CD14-positive monocyte (primary cell): ENCODE measurements around the gene SLC10A1. TPM values are rescaled to one million over a fixed set of nuclear protein-coding genes. Genes with fewer than 3 reads are reported as not detected.

ENCODE experiments used
- DNase-seq, 3 donors: peaks; one replicate each; pipeline ENCODE4 v3.0.0-alpha.2; 2011 to 2022
- H2AFZ ChIP-seq: 2 replicates; pipeline ENCODE4 v1.6.0; 2012; ENCODE audit warnings: mild to moderate bottlenecking, low read depth, low read length, inconsistent platforms; ENCODE audit not compliant: insufficient read depth, poor library complexity, severe bottlenecking
- H3K27ac ChIP-seq, 2 donors: 1 replicate in 1 of 2; 2 replicates in 1 of 2; pipeline ENCODE4 v1.5.1; 2012 to 2013; ENCODE audit warnings: low read length in 2 of 2, control low read depth in 1 of 2, inconsistent platforms in 1 of 2, low read depth in 1 of 2, mild to moderate bottlenecking in 1 of 2
- H3K27me3 ChIP-seq, 2 donors: one replicate each; pipeline versions ENCODE4 v1.6.0 to v1.6.1; 2011 to 2013; ENCODE audit warnings: low read length in 2 of 2; ENCODE audit not compliant: control insufficient read depth in 2 of 2, insufficient read depth in 2 of 2
- H3K36me3 ChIP-seq, 2 donors: replicated peaks in 1 of 2; 1 replicate in 1 of 2; 2 replicates in 1 of 2; pipeline versions ENCODE4 v1.5.1 to v1.6.1; 2012 to 2013; ENCODE audit warnings: low read length in 2 of 2, control low read depth in 1 of 2, inconsistent platforms in 1 of 2, mild to moderate bottlenecking in 1 of 2; ENCODE audit not compliant: insufficient read depth in 2 of 2, control insufficient read depth in 1 of 2
- H3K4me1 ChIP-seq, 2 donors: 1 replicate in 1 of 2; 2 replicates in 1 of 2; pipeline versions ENCODE4 v1.5.1 to v1.6.1; 2012 to 2013; ENCODE audit warnings: low read length in 2 of 2, control low read depth in 1 of 2, inconsistent platforms in 1 of 2, mild to moderate bottlenecking in 1 of 2, moderate library complexity in 1 of 2; ENCODE audit not compliant: insufficient read depth in 2 of 2, control insufficient read depth in 1 of 2
- H3K4me2 ChIP-seq: replicated peaks from 2 replicates; pipeline ENCODE3; 2012; ENCODE audit warnings: low read length, moderate library complexity, mild to moderate bottlenecking; ENCODE audit not compliant: poor library complexity, severe bottlenecking; ENCODE audit errors: extremely low read depth
- H3K4me3 ChIP-seq, 3 experiments: fragments of 200-600 bp in 1 of 3; sonication (generic) in 1 of 3; replicated peaks in 1 of 3; 1 replicate in 2 of 3; 2 replicates in 1 of 3; pipeline ENCODE4 v1.5.1; 2011 to 2013; ENCODE audit warnings: low read length in 3 of 3, mild to moderate bottlenecking in 3 of 3, control low read depth in 2 of 3, low read depth in 2 of 3, inconsistent platforms in 1 of 3, moderate library complexity in 1 of 3
- H3K79me2 ChIP-seq: 2 replicates; pipeline ENCODE4 v1.6.0; 2012; ENCODE audit warnings: mild to moderate bottlenecking, control low read depth, inconsistent platforms, low read length, moderate library complexity; ENCODE audit not compliant: insufficient read depth
- H3K9ac ChIP-seq: 2 replicates; pipeline ENCODE4 v1.6.0; 2017; ENCODE audit warnings: low read length, mild to moderate bottlenecking; ENCODE audit not compliant: insufficient read depth, poor library complexity, severe bottlenecking
- H3K9me3 ChIP-seq, 2 donors: replicated peaks in 1 of 2; 1 replicate in 1 of 2; 2 replicates in 1 of 2; pipeline versions ENCODE4 v1.5.1 to v1.6.1; 2012 to 2013; ENCODE audit warnings: low read length in 2 of 2, control low read depth in 1 of 2; ENCODE audit not compliant: control insufficient read depth in 1 of 2, insufficient read depth in 1 of 2
- H4K20me1 ChIP-seq: 2 replicates; pipeline ENCODE4 v1.6.0; 2012; ENCODE audit warnings: mild to moderate bottlenecking, low read length, control low read depth, moderate library complexity; ENCODE audit not compliant: insufficient read depth
- H3K27ac Mint-ChIP-seq, 7 donors: one replicate each; pipeline ENCODE4 v1.8.0; 2020; ENCODE audit warnings: mild to moderate bottlenecking in 7 of 7, mixed read lengths in 7 of 7, moderate library complexity in 6 of 7, inconsistent platforms in 2 of 7
- H3K27me3 Mint-ChIP-seq, 3 donors: one replicate each; pipeline ENCODE4 v1.8.0; 2021 to 2022; ENCODE audit warnings: low read depth in 3 of 3, mild to moderate bottlenecking in 3 of 3, mixed read lengths in 3 of 3, moderate library complexity in 3 of 3, inconsistent platforms in 1 of 3
- H3K36me3 Mint-ChIP-seq, 2 donors: one replicate each; pipeline ENCODE4 v1.8.0; 2020; ENCODE audit warnings: mixed read lengths in 2 of 2, inconsistent platforms in 1 of 2, mild to moderate bottlenecking in 1 of 2
- H3K4me1 Mint-ChIP-seq: one replicate; pipeline ENCODE4 v1.8.0; 2020; ENCODE audit warnings: mild to moderate bottlenecking, mixed read lengths
- H3K4me3 Mint-ChIP-seq, 2 donors: one replicate each; pipeline ENCODE4 v1.8.0; 2020; ENCODE audit warnings: mild to moderate bottlenecking in 2 of 2, mixed read lengths in 2 of 2, moderate library complexity in 1 of 2
- H3K9me3 Mint-ChIP-seq, 7 donors: one replicate each; pipeline ENCODE4 v1.8.0; 2020 to 2022; ENCODE audit warnings: mixed read lengths in 7 of 7, mild to moderate bottlenecking in 6 of 7, moderate library complexity in 6 of 7, inconsistent platforms in 2 of 7
- WGBS: methylation state at CpG from one replicate; pipeline ENCODE4 v1.1.5; 2013; ENCODE audit warnings: missing lambda C conversion rate; ENCODE audit not compliant: insufficient coverage; 5-methylcytosine and 5-hydroxymethylcytosine counted together
- intact Hi-C, 2 donors: fragments of 100-400 bp; cut with micrococcal nuclease; formaldehyde crosslinking; loops; one replicate each; pipeline versions ENCODE4 v1.15.0 to v1.15.1; 2023
- polyA plus RNA-seq, 3 donors: library from polyadenylated mRNA; depleted of rRNA in 1 of 3; unstranded in 2 of 3; stranded (reverse) in 1 of 3; fragments of 300-500 nt in 2 of 3; fragments of >200 nt in 1 of 3; fragmentation: Illumina TruSeq in 2 of 3; gene quantifications; 1 replicate in 2 of 3; 2 replicates in 1 of 3; pipeline ENCODE4 v1.2.3, GENCODE V29; 2012 to 2021
- TF ChIP-seq, protein P1 (sequence below): fragments of 200-600 bp; IDR thresholded peaks from one replicate; pipeline ENCODE4 v1.8.0; 2022; ENCODE audit warnings: antibody characterized with exemption, mild to moderate bottlenecking

Gene SLC10A1
- polyA plus RNA-seq, 3 donors, result 0.09 TPM; not detected in 2

DNA sequence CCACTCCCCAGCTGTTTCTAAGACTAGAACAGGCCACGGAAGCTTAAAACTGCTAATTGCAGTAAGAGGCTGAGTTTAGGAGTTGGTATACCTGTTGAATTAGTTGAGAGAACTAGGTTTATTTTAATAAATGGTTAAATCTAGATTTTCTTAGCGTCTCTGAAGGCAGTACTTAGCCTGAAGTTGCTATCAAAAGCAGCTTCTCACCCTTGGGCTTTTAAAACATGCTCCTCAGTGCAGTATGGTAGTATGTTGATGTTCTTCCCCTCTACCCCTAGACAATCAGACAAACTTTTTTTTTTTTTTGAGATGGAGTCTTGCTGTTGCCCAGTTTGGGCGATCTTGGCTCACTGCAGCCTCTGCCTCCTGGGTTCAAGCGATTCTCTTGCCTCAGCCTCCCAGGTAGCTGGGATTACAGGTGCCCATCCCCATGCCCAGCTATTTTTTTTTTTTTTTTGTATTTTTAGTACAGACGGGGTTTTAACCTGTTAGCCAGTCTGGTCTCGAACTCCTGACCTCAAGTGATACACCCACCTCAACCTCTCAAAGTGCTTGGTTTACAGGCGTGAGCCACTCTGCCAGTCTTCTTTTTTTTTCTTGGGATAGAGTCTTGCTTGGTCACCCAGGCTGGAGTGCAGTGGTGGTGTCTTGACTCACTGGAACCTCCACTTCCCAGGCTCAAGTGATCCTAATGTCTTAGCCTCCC, 23.3 kb downstream of the SLC10A1 start:
- Histone ChIP-seq H3K9ac (no peak overlapping the region), H3K4me1 (peaks cover 2 to 10% of the 10 kb centered on the region in 2 donors), H3K79me2 (peaks cover 73% of the 10 kb centered on the region), H3K27ac (no peak overlapping the region), H3K4me3 (no peak overlapping the region), H4K20me1 (peaks cover 100% of the 10 kb centered on the region), H3K36me3 (peaks cover 95 to 100% of the 10 kb centered on the region in 2 donors), H3K4me2 (no peak overlapping the region), H3K27me3 (no peaks in the 10 kb centered on the region), H3K9me3 (no peaks in the 10 kb centered on the region), H2AFZ (no peak overlapping the region)
- peaks cover 17% of the 10 kb centered on the region for H3K4me1 Mint-ChIP-seq
- H3K27me3 Mint-ChIP-seq, result peaks cover 0 to 3% (median 0%) of the 10 kb centered on the region in 3 donors
- peaks cover 88 to 96% of the 10 kb centered on the region in 2 donors for H3K36me3 Mint-ChIP-seq
- TF ChIP-seq, protein P1, sequence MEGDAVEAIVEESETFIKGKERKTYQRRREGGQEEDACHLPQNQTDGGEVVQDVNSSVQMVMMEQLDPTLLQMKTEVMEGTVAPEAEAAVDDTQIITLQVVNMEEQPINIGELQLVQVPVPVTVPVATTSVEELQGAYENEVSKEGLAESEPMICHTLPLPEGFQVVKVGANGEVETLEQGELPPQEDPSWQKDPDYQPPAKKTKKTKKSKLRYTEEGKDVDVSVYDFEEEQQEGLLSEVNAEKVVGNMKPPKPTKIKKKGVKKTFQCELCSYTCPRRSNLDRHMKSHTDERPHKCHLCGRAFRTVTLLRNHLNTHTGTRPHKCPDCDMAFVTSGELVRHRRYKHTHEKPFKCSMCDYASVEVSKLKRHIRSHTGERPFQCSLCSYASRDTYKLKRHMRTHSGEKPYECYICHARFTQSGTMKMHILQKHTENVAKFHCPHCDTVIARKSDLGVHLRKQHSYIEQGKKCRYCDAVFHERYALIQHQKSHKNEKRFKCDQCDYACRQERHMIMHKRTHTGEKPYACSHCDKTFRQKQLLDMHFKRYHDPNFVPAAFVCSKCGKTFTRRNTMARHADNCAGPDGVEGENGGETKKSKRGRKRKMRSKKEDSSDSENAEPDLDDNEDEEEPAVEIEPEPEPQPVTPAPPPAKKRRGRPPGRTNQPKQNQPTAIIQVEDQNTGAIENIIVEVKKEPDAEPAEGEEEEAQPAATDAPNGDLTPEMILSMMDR, result no peak
- no peak for DNase-seq
- intact Hi-C loops, result no loop called here
- H3K4me3 Mint-ChIP-seq, result no peak overlapping the region
- H3K9me3 Mint-ChIP-seq, result peaks cover 0 to 2% (median 0%) of the 10 kb centered on the region in 7 donors
- peak overlapping the region in 3 of 7 donors; percentile 12 to 79 (median 61) for H3K27ac Mint-ChIP-seq
- WGBS, result 100% methylated on average over 1 of the region's 7 CpGs

DNA sequence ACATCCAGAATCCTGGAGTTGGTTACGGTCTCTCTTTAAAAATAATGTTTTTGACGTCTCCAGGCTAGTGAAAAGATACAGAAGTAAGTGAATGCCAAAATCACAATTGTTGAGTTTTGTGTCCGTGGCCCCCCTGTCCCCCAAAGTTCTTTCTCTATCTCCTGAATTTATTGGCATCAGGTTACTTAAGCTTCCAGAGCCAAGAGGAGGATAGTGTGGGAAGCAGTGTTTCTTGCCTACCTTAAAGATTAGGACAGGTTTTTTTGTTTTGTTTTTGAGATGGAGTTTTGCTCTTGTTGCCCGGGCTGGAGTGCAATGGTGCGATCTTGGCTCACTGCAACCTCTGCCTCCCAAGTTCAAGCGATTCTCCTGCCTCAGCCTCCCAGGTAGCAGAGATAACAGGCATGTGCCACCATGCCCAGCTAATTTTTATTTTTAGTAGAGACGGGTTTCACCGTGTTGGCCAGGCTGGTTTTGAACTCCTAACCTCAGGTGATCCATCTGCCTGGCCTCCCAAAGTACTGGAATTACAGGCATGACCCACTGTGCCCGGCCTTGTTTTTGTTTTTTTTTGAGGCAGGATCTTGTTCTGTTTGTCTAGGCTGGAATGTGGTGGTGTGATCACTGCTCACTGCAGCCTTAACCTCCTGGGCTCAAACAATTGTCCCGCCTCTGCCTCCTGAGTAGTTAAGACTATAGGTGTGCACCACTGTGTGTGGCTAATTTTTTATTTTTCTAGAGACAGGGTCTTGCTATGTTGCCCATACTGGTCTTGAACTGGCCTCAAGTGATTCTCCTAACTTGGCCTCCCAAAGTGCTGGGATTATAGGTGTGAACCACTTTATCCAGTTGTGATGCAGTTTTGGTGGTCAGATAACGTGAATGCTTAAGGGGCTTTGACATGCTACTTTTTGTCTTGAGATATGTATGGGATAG, 24.7 kb downstream of the SLC10A1 start:
- Histone ChIP-seq H3K9ac (no peak overlapping the region), H3K27me3 (no peaks in the 10 kb centered on the region), H3K9me3 (no peaks in the 10 kb centered on the region), H4K20me1 (peaks cover 98% of the 10 kb centered on the region), H3K4me1 (peaks cover 10 to 18% of the 10 kb centered on the region in 2 donors), H3K79me2 (peaks cover 87% of the 10 kb centered on the region), H2AFZ (no peak overlapping the region), H3K4me2 (no peak overlapping the region), H3K4me3 (no peak overlapping the region), H3K27ac (no peak overlapping the region), H3K36me3 (peaks cover 90 to 96% of the 10 kb centered on the region in 2 donors)
- Mint-ChIP-seq H3K4me1 (peaks cover 26% of the 10 kb centered on the region), H3K36me3 (peaks cover 88 to 93% of the 10 kb centered on the region in 2 donors), H3K27ac (peak overlapping the region in 2 of 7 donors; percentile 19 to 41), H3K27me3 (peaks cover 0 to 3% (median 0%) of the 10 kb centered on the region in 3 donors), H3K4me3 (no peak overlapping the region), H3K9me3 (peaks cover 0 to 6% (median 1%) of the 10 kb centered on the region in 7 donors)
- WGBS, result 100% methylated on average over 3 of the region's 11 CpGs
- intact Hi-C loops, result no loop called here
- TF ChIP-seq, protein P1, result no peak
- no peak for DNase-seq
